Measurements from ENCODE around the gene GABARAPL1.

GABARAPL1 gene

GRCh38 chr12:10235761-10236631, 23.3 kb downstream of the GABARAPL1 start:
- TF ChIP-seq EZH2 (IDR thresholded peaks at IDR 0.05) (no peak), FOXP2 (optimal IDR thresholded peaks at IDR 0.05; ENCODE audit: control extremely low read depth, extremely low read length, insufficient read depth) (no peak), POLR2AphosphoS5 (IDR thresholded peaks at IDR 0.05; ENCODE audit: borderline replicate concordance, low read depth, low read length) (no peak)
- Histone ChIP-seq H3K4me3 (no peak overlapping the region), H3K9me3 (ENCODE audit: low read depth, low read length) (no peaks in the 10 kb centered on the region), H3K36me3 (ENCODE audit: insufficient read depth, low read length) (no peaks in the 10 kb centered on the region), H3K9ac (ENCODE audit: insufficient read length) (peak overlapping the region; percentile 22), H3K27ac (0 out of 2 replicates have a peak overlapping the region, but pooled peaks have one; percentile 29)
- DNase-seq (ENCODE audit: low read depth, low spot score), result no peak

GRCh38 chr12:10236720-10237119, 24.0 kb downstream of the GABARAPL1 start:
- TF ChIP-seq FOXP2 (optimal IDR thresholded peaks at IDR 0.05; ENCODE audit: control extremely low read depth, extremely low read length, insufficient read depth) (no peak), EZH2 (IDR thresholded peaks at IDR 0.05) (no peak), POLR2AphosphoS5 (IDR thresholded peaks at IDR 0.05; ENCODE audit: borderline replicate concordance, low read depth, low read length) (no peak)
- DNase-seq (ENCODE audit: low read depth, low spot score), result no peak
- Histone ChIP-seq H3K9ac (ENCODE audit: insufficient read length) (peak overlapping the region; percentile 22), H3K9me3 (ENCODE audit: low read depth, low read length) (no peaks in the 10 kb centered on the region), H3K4me3 (no peak overlapping the region), H3K27ac (0 out of 2 replicates have a peak overlapping the region, but pooled peaks have one; percentile 29), H3K36me3 (ENCODE audit: insufficient read depth, low read length) (no peaks in the 10 kb centered on the region)

- H3K4me3 ChIP-seq, result no peak overlapping the region
- DNase-seq (ENCODE audit: low read depth, low spot score), result no peak
- no peak for TF ChIP-seq POLR2AphosphoS5 (IDR thresholded peaks at IDR 0.05; ENCODE audit: borderline replicate concordance, low read depth, low read length)
- TF ChIP-seq EZH2 (IDR thresholded peaks at IDR 0.05), result no peak
- TF ChIP-seq FOXP2 (optimal IDR thresholded peaks at IDR 0.05; ENCODE audit: control extremely low read depth, extremely low read length, insufficient read depth), result no peak
- no peaks in the 10 kb centered on the region for H3K9me3 ChIP-seq (ENCODE audit: low read depth, low read length)
- no peak overlapping the region for H3K9ac ChIP-seq (ENCODE audit: insufficient read length)
- no peaks in the 10 kb centered on the region for H3K36me3 ChIP-seq (ENCODE audit: insufficient read depth, low read length)
- no peak overlapping the region for H3K27ac ChIP-seq
These were observed 25.8 kb downstream of the GABARAPL1 start for GRCh38 chr12:10238526-10238925.

- H3K9me3 ChIP-seq (ENCODE audit: low read depth, low read length), result no peaks in the 10 kb centered on the region
These were observed 28.6 kb downstream of the GABARAPL1 start for GRCh38 chr12:10241290-10241689.

GRCh38 chr12:10241727-10242126, 29.1 kb downstream of the GABARAPL1 start:
- no peak for DNase-seq (ENCODE audit: low read depth, low spot score)

More at GRCh38 chr12:10241290-10241689, 28.6 kb downstream of the GABARAPL1 start:
- peak overlapping the region; percentile 56 for H3K27ac ChIP-seq
- TF ChIP-seq FOXP2 (optimal IDR thresholded peaks at IDR 0.05; ENCODE audit: control extremely low read depth, extremely low read length, insufficient read depth), result no peak
- no peak for TF ChIP-seq EZH2 (IDR thresholded peaks at IDR 0.05)
- no peak for TF ChIP-seq POLR2AphosphoS5 (IDR thresholded peaks at IDR 0.05; ENCODE audit: borderline replicate concordance, low read depth, low read length)
- no peak overlapping the region for H3K4me3 ChIP-seq
- peak overlapping the region; percentile 3 for H3K9ac ChIP-seq (ENCODE audit: insufficient read length)
- H3K36me3 ChIP-seq (ENCODE audit: insufficient read depth, low read length), result no peaks in the 10 kb centered on the region
- DNase-seq (ENCODE audit: low read depth, low spot score), result no peak

GRCh38 chr12:10242539-10242938, 29.9 kb downstream of the GABARAPL1 start:
- no peak overlapping the region for H3K4me3 ChIP-seq
- no peak for DNase-seq (ENCODE audit: low read depth, low spot score)
- no peak for TF ChIP-seq FOXP2 (optimal IDR thresholded peaks at IDR 0.05; ENCODE audit: control extremely low read depth, extremely low read length, insufficient read depth)
- no peak for TF ChIP-seq POLR2AphosphoS5 (IDR thresholded peaks at IDR 0.05; ENCODE audit: borderline replicate concordance, low read depth, low read length)
- TF ChIP-seq EZH2 (IDR thresholded peaks at IDR 0.05), result no peak
- H3K27ac ChIP-seq, result no peak overlapping the region
- no peaks in the 10 kb centered on the region for H3K9me3 ChIP-seq (ENCODE audit: low read depth, low read length)
- H3K9ac ChIP-seq (ENCODE audit: insufficient read length), result no peak overlapping the region
- no peaks in the 10 kb centered on the region for H3K36me3 ChIP-seq (ENCODE audit: insufficient read depth, low read length)

More at GRCh38 chr12:10241727-10242126, 29.1 kb downstream of the GABARAPL1 start:
- Histone ChIP-seq H3K36me3 (ENCODE audit: insufficient read depth, low read length) (no peaks in the 10 kb centered on the region), H3K9ac (ENCODE audit: insufficient read length) (no peak overlapping the region), H3K27ac (peak overlapping the region; percentile 56), H3K9me3 (ENCODE audit: low read depth, low read length) (no peaks in the 10 kb centered on the region), H3K4me3 (no peak overlapping the region)
- TF ChIP-seq EZH2 (IDR thresholded peaks at IDR 0.05) (no peak), FOXP2 (optimal IDR thresholded peaks at IDR 0.05; ENCODE audit: control extremely low read depth, extremely low read length, insufficient read depth) (no peak), POLR2AphosphoS5 (IDR thresholded peaks at IDR 0.05; ENCODE audit: borderline replicate concordance, low read depth, low read length) (no peak)

- Histone ChIP-seq H3K9ac (ENCODE audit: insufficient read length) (no peak overlapping the region), H3K27ac (no peak overlapping the region), H3K36me3 (ENCODE audit: insufficient read depth, low read length) (no peaks in the 10 kb centered on the region), H3K4me3 (no peak overlapping the region), H3K9me3 (ENCODE audit: low read depth, low read length) (no peaks in the 10 kb centered on the region)
- DNase-seq (ENCODE audit: low read depth, low spot score), result no peak
- TF ChIP-seq FOXP2 (optimal IDR thresholded peaks at IDR 0.05; ENCODE audit: control extremely low read depth, extremely low read length, insufficient read depth) (no peak), POLR2AphosphoS5 (IDR thresholded peaks at IDR 0.05; ENCODE audit: borderline replicate concordance, low read depth, low read length) (no peak), EZH2 (IDR thresholded peaks at IDR 0.05) (no peak)
These were observed 31.3 kb downstream of the GABARAPL1 start for GRCh38 chr12:10243818-10244520.

DNA sequence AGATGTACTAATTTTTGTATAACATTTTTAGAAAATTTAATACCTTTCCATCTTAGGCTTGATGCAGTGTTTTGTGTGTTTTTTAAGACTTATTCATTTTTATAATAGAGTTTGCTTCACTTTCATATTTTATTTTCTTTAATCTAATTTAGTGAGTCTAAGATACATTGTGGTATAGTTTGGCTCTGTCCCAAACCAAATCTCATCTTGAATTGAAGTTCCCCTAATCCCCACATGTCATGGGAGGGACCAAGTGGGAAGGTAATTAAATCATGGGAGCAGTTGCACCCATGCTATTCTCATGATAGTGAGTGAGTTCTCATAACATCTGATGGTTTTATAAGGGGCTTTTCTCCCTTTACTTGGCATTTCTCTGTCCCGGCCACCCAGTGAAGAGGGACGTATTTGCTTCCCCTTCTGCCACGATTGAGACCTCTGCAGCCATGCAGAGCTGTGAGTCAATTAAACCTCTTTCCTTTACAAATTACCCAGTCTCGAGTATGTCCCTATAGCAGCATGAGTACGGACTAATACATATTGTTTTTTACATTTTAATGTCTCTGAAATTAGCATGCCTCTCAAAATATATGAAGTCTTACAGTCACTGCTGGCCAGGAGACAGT, 34.9 kb downstream of the GABARAPL1 start:
- TF ChIP-seq POLR2AphosphoS5 (IDR thresholded peaks at IDR 0.05; ENCODE audit: borderline replicate concordance, low read depth, low read length) (peak; percentile 44; the same call in 1 of the 2 replicates), FOXP2 (optimal IDR thresholded peaks at IDR 0.05; ENCODE audit: control extremely low read depth, extremely low read length, insufficient read depth) (no peak)
- H3K9ac ChIP-seq (ENCODE audit: insufficient read length), result peak overlapping the region; percentile 16
- peak overlapping the region; percentile 61 for H3K4me3 ChIP-seq
- no peaks in the 10 kb centered on the region for H3K9me3 ChIP-seq (ENCODE audit: low read depth, low read length)
- H3K27ac ChIP-seq, result peak overlapping the region; percentile 86
- DNase-seq (ENCODE audit: low read depth, low spot score), result peak; percentile 86
- no peaks in the 10 kb centered on the region for H3K36me3 ChIP-seq (ENCODE audit: insufficient read depth, low read length)

Measured in SK-N-MC (cell line).